GM21367 (cell line): Measurements from ENCODE around the gene TCEA3.

Source experiments
- ATAC-seq: cut with Tn5 transposase; IDR thresholded peaks from one replicate; pipeline ENCODE4 v1.9.1; 2021; ENCODE audit not compliant: unreplicated experiment

The TCEA3 gene

GRCh38 chr1:23424293-23425192 lies at the start of gene TCEA3:
TSS of gene TCEA3 (minus strand) at chr1:23424748. CDS start at chr1:23424633, 115 bp downstream.
- no peak for ATAC-seq

- no peak for ATAC-seq
These were observed 48.7 kb upstream of the TCEA3 start for GRCh38 chr1:23473037-23473800.

GRCh38 chr1:23472351-23473036 lies 47.9 kb upstream of the TCEA3 start:
- ATAC-seq, result no peak

- no peak for ATAC-seq
These were observed 47.0 kb upstream of the TCEA3 start for GRCh38 chr1:23471473-23472075.

- ATAC-seq, result no peak
These were observed 45.9 kb upstream of the TCEA3 start for GRCh38 chr1:23470282-23471070.

GRCh38 chr1:23469372-23469982 lies 44.9 kb upstream of the TCEA3 start:
- ATAC-seq, result no peak

- ATAC-seq, result no peak
These were observed 42.0 kb upstream of the TCEA3 start for GRCh38 chr1:23466423-23466989.

GRCh38 chr1:23463286-23463685 lies 38.7 kb upstream of the TCEA3 start:
- no peak for ATAC-seq

GRCh38 chr1:23462766-23463165 lies 38.2 kb upstream of the TCEA3 start:
- ATAC-seq, result no peak

- no peak for ATAC-seq
These were observed 36.5 kb upstream of the TCEA3 start for GRCh38 chr1:23461050-23461449.

GRCh38 chr1:23460519-23460918 lies 36.0 kb upstream of the TCEA3 start:
- ATAC-seq, result no peak

- no peak for ATAC-seq
These were observed 34.8 kb upstream of the TCEA3 start for GRCh38 chr1:23459338-23459757.

- ATAC-seq, result no peak
These were observed 31.7 kb upstream of the TCEA3 start for GRCh38 chr1:23456226-23456625.

GRCh38 chr1:23453455-23454000 lies 29.0 kb upstream of the TCEA3 start:
- ATAC-seq, result no peak

- no peak for ATAC-seq
These were observed 27.5 kb upstream of the TCEA3 start for GRCh38 chr1:23452011-23452411.

GRCh38 chr1:23451441-23451840 lies 26.9 kb upstream of the TCEA3 start:
- no peak for ATAC-seq

GRCh38 chr1:23450894-23451293 lies 26.3 kb upstream of the TCEA3 start:
- ATAC-seq, result no peak

- ATAC-seq, result no peak
These were observed 25.4 kb upstream of the TCEA3 start for GRCh38 chr1:23449958-23450357.

GRCh38 chr1:23449306-23449705 lies 24.8 kb upstream of the TCEA3 start:
- ATAC-seq, result no peak
